HepG2 (cell line): Measurements from ENCODE around the gene LLGL1. TPM values are rescaled to one million over a fixed set of nuclear protein-coding genes. Genes with fewer than 3 reads are reported as not detected.

ENCODE experiments used
- CTCF ChIP-seq: sonication (generic); formaldehyde crosslinking; IDR thresholded peaks from 2 replicates; pipeline ENCODE4 v1.5.0; 2020; ENCODE audit warnings: mild to moderate bottlenecking, missing genetic modification reagents, moderate library complexity
- DMAP1 ChIP-seq: IDR thresholded peaks from 2 replicates; pipeline ENCODE4 v1.6.1; 2016
- ESRRA ChIP-seq: sonication (generic); formaldehyde crosslinking; IDR thresholded peaks from 2 replicates; pipeline ENCODE4 v1.5.1; 2020; ENCODE audit warnings: mild to moderate bottlenecking, low read depth, missing genetic modification reagents
- FOXK2 ChIP-seq: fragments of 450-650 bp; IDR thresholded peaks from 2 replicates; pipeline ENCODE4 v1.6.1; 2016
- HIVEP1 ChIP-seq: sonication (generic); formaldehyde crosslinking; IDR thresholded peaks from 2 replicates; pipeline ENCODE4 v1.4.0; 2020; ENCODE audit warnings: mild to moderate bottlenecking, missing genetic modification reagents
- KAT7 ChIP-seq: IDR thresholded peaks from 2 replicates; pipeline ENCODE4 v1.6.1; 2018; ENCODE audit warnings: borderline replicate concordance, missing compliant biosample characterization
- KDM5A ChIP-seq: fragments of 200-600 bp; sonication (generic); IDR thresholded peaks from 2 replicates; pipeline ENCODE4 v1.7.0; 2018; ENCODE audit warnings: antibody characterized with exemption, mild to moderate bottlenecking, low read length, borderline replicate concordance
- MTERF4 ChIP-seq: sonication (generic); formaldehyde crosslinking; IDR thresholded peaks from 2 replicates; pipeline ENCODE4 v1.8.0; 2023; ENCODE audit warnings: mild to moderate bottlenecking, missing genetic modification reagents
- NFATC3 ChIP-seq: sonication (generic); formaldehyde crosslinking; IDR thresholded peaks from 2 replicates; pipeline ENCODE4 v1.5.1; 2020; ENCODE audit warnings: mild to moderate bottlenecking, missing genetic modification reagents
- NFE2L2 ChIP-seq: fragments of 150-350 bp; IDR thresholded peaks from 2 replicates; pipeline ENCODE4 v1.6.1; 2014; ENCODE audit warnings: low read length
- NFKB2 ChIP-seq: sonication (generic); formaldehyde crosslinking; IDR thresholded peaks from 2 replicates; pipeline ENCODE4 v1.4.0; 2020; ENCODE audit warnings: missing genetic modification reagents, borderline replicate concordance
- NR3C1 ChIP-seq: sonication (generic); formaldehyde crosslinking; IDR thresholded peaks from 2 replicates; pipeline ENCODE4 v1.4.0; 2020; ENCODE audit warnings: missing genetic modification reagents
- RAD21 ChIP-seq: fragments of 450-650 bp; formaldehyde crosslinking; IDR thresholded peaks from 2 replicates; pipeline ENCODE4 v1.5.0; 2020; ENCODE audit warnings: mild to moderate bottlenecking
- REPIN1 ChIP-seq: sonication (generic); formaldehyde crosslinking; IDR thresholded peaks from 2 replicates; pipeline ENCODE4 v1.8.0; 2022; ENCODE audit warnings: missing genetic modification reagents, low read depth, mild to moderate bottlenecking, borderline replicate concordance
- RNF2 ChIP-seq: fragments of 450-650 bp; conservative IDR thresholded peaks from 2 replicates; pipeline ENCODE4 v1.6.1; 2016; ENCODE audit warnings: low read depth
- TARDBP ChIP-seq: sonication (generic); formaldehyde crosslinking; IDR thresholded peaks from 2 replicates; pipeline ENCODE4 v1.8.0; 2022; ENCODE audit warnings: mild to moderate bottlenecking, missing genetic modification reagents
- ZFY ChIP-seq: sonication (generic); formaldehyde crosslinking; IDR thresholded peaks from 2 replicates; pipeline ENCODE4 v1.4.0; 2020; ENCODE audit warnings: missing genetic modification reagents
- ZNF143 ChIP-seq: sonication (generic); formaldehyde crosslinking; IDR thresholded peaks from 2 replicates; pipeline ENCODE4 v1.4.0; 2020; ENCODE audit warnings: missing genetic modification reagents
- ZNF292 ChIP-seq: sonication (generic); formaldehyde crosslinking; IDR thresholded peaks from 2 replicates; pipeline ENCODE4 v1.8.1; 2022; ENCODE audit warnings: mild to moderate bottlenecking, low read depth, missing genetic modification reagents, borderline replicate concordance
- ZNF441 ChIP-seq: sonication (generic); formaldehyde crosslinking; IDR thresholded peaks from 2 replicates; pipeline ENCODE4 v1.7.0; 2021; ENCODE audit warnings: missing genetic modification reagents, borderline replicate concordance
- ZNF468 ChIP-seq: sonication (generic); formaldehyde crosslinking; IDR thresholded peaks from 2 replicates; pipeline ENCODE4 v1.8.0; 2022; ENCODE audit warnings: mild to moderate bottlenecking, moderate library complexity, missing genetic modification reagents
- ZNF513 ChIP-seq: sonication (generic); formaldehyde crosslinking; conservative IDR thresholded peaks from 2 replicates; pipeline ENCODE4 v1.5.0; 2020; ENCODE audit warnings: missing genetic modification reagents
- ZNF547 ChIP-seq: sonication (generic); formaldehyde crosslinking; IDR thresholded peaks from 2 replicates; pipeline ENCODE4 v1.5.1; 2020; ENCODE audit warnings: mild to moderate bottlenecking, missing genetic modification reagents
- ZNF558 ChIP-seq: sonication (generic); formaldehyde crosslinking; IDR thresholded peaks from 2 replicates; pipeline ENCODE4 v1.9.0; 2022; ENCODE audit warnings: mild to moderate bottlenecking, missing genetic modification reagents, borderline replicate concordance
- ZNF770 ChIP-seq: sonication (generic); formaldehyde crosslinking; IDR thresholded peaks from 2 replicates; pipeline ENCODE4 v1.5.0; 2020; ENCODE audit warnings: mild to moderate bottlenecking, missing genetic modification reagents
- polyA plus RNA-seq, 8 experiments: library from polyadenylated mRNA; depleted of rRNA in 3 of 8; stranded (reverse) in 7 of 8; unstranded in 1 of 8; fragments of >200 nt; fragmentation: Illumina TruSeq in 4 of 8; extraction: Trizol in 4 of 8; gene quantifications; 2 replicates each; pipeline versions ENCODE4 v1.2.1 to v1.2.3, GENCODE V29; 2011 to 2016; ENCODE audit warnings: low read depth in 4 of 8, missing spikeins in 1 of 8, mixed read lengths in 1 of 8; ENCODE audit not compliant: insufficient read depth in 1 of 8
- total RNA-seq, 5 experiments: library from RNA; depleted of rRNA; stranded (reverse); fragments of >200 nt; fragmentation: Illumina TruSeq; extraction: Trizol; gene quantifications; 2 replicates each; pipeline ENCODE4 v1.2.3, GENCODE V29; 2016; ENCODE audit warnings: low read depth in 1 of 5

The LLGL1 gene
- total and polyA plus RNA-seq, 2 of the 13 experiments (the other 11 are each of a cell fraction or from before 2014, with no cell fraction given) = 15.0 to 15.3 TPM

- TF ChIP-seq ZNF770 (CRISPR knock-in tag) (peak; percentile 21; the same call in 1 of the 2 replicates), ZNF143 (CRISPR knock-in tag) (no peak), CTCF (CRISPR knock-in tag) (no peak), RNF2 (peak; percentile 36; the same call in 1 of the 2 replicates), NFKB2 (CRISPR knock-in tag) (peak; percentile 13; the same call in 1 of the 2 replicates), ESRRA (no peak; the same call in 1 of the 2 replicates), RAD21 (CRISPR knock-in tag) (peak; percentile 13; the same call in 1 of the 2 replicates), TARDBP (peak; percentile 62; the same call in 1 of the 2 replicates), DMAP1 (CRISPR knock-in tag) (peak; percentile 56), NFATC3 (peak; percentile 78; the same call in 1 of the 2 replicates), REPIN1 (CRISPR knock-in tag) (0 out of 2 replicates have a peak, but pooled peaks have one; percentile 78), ZNF513 (CRISPR knock-in tag) (no peak), MTERF4 (no peak), ZNF547 (CRISPR knock-in tag) (peak; percentile 20; the same call in 1 of the 2 replicates), ZNF292 (CRISPR knock-in tag) (no peak), NR3C1 (no peak), NFE2L2 (no peak), FOXK2 (no peak), ZNF441 (CRISPR knock-in tag) (0 out of 2 replicates have a peak, but pooled peaks have one; percentile 38), ZFY (CRISPR knock-in tag) (peak; percentile 96), ZNF468 (CRISPR knock-in tag) (peak; percentile 58; the same call in 1 of the 2 replicates), KAT7 (CRISPR knock-in tag) (peak; percentile 53; the same call in 1 of the 2 replicates), ZNF558 (CRISPR knock-in tag) (peak; percentile 61; the same call in 1 of the 2 replicates), HIVEP1 (CRISPR knock-in tag) (peak; percentile 79), KDM5A (peak; percentile 78; the same call in 1 of the 2 replicates)
Measured at GRCh38 chr17:18260332-18261145, 35.1 kb downstream of the LLGL1 start, which contains the start of gene MIEF2 (continued).
